GM18502 (cell line): ENCODE measurements around the gene SORT1.
"Not testable (repeated sequence)": the region's sequence is repeated elsewhere in the genome, so short reads cannot be mapped to it uniquely, and the experiment has no call there.

Source experiments
- ATAC-seq: cut with Tn5 transposase; IDR thresholded peaks from one replicate; pipeline ENCODE4 v1.9.1; 2021; ENCODE audit warnings: mild to moderate bottlenecking; ENCODE audit not compliant: unreplicated experiment, poor library complexity

The SORT1 gene

DNA sequence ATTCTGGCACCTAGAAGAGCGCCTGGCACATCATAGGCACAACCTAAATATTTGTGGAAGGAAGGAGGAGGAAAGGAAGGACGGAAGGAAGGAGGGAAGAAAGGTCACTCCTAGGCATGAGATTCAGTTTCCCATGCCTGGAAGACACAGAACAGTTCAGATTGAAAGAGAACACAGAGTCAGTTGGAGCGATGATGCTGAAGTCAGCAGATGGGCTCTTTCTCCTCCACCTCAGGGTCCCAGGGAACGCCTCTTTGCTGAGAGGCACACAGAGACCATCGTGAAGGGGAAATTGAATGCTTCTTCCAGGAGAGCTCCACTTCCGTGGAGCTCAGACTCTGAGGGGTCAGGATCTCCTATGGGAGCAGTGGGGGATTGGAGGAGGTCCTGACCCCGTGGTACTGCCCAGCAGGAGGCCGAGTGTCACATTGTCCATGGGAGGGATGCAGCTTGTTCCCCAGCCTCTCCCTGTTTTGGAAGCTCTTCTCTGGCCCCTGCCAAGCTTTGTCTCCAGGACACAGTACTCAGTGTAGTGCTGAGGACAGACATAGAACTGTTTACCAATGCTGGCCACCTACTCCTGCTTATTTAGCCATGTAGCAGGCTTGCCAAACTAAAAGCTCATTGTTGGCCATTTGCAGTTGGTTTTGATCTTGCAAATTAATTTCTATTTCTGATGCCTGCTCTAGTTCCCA, 93.3 kb downstream of the SORT1 start:
- ATAC-seq: no peak

DNA sequence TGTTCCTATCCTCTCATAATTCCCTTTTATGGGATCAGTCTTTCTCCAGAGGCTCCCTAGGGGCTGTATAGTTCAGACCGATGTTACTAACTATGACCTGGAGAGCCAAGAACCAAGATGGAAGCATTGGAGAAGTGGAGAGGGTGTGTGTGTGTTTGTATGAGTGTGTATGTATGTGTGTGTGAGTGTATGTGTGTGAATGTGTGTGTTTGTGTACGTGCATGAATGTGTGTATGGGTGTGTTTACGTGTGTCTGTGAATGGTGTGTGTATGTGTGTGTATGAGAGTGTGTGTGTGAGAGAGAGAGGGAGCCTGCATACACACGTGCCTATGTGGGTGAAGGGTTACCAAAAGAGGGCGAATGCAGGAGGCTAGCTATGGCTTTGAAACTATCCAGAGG, 95.8 kb downstream of the SORT1 start:
- ATAC-seq: no peak

DNA sequence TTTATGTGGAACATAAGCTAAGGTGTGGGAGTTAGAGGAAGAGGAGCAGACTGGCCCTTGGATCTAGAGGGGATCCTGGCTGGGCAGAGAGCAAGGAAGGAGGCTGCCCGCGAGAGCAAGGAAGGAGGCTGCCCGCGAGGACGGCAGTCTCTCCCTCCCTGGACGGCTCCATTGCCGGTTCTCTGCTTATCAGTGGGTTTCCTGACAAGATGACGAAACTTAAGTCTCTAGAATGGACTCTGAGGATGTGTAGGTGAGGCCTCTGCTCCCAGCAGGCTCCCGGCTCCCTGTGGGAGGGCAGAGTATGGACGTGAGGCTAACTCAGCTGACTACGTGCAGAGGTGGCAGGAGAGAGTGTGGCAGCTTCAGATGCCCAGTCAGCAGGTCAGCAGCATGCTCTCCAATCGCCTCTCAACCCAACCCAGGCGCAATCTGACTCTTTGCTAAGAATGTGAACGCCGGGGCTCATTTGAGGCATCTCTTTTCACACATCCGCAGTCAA, 97.0 kb downstream of the SORT1 start:
- ATAC-seq: no peak

DNA sequence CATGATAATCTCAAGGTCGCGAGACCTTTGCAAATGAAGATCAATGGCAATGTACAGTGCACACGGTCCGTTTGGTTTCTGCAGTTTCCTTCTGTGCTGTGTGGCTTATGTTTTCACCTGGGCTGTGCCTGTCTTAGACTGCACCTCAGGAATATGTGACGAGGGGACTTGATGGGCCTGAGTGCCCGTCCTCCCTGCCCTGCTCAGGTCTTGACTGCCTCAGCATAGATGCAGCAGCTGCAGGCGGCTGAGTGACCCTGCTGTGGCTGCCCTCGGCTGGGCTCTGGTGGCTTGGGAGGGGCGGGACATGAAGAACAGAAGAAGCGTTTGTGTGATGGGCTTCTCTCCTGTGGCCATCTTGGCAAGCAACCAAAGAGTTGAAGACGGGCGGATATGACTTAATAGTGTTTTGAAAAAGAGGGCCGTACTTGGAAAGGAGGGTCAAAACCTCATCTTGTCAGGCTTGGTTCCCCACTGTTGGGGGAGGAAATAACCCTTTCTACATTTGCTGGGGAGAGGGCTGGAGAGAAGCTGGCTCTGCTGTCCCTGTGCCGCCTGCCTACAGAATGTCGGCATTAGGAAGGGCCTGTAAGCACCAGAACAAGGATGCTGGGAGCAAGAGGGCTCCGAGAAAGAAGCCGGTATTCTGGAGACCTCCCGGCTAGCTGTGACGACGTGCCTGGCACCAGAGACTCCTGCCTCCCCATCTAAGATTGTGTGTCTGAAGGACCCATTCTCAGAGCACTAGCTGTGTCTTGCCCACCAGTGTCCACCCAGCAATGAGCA, 98.0 kb downstream of the SORT1 start:
- no peak for ATAC-seq

DNA sequence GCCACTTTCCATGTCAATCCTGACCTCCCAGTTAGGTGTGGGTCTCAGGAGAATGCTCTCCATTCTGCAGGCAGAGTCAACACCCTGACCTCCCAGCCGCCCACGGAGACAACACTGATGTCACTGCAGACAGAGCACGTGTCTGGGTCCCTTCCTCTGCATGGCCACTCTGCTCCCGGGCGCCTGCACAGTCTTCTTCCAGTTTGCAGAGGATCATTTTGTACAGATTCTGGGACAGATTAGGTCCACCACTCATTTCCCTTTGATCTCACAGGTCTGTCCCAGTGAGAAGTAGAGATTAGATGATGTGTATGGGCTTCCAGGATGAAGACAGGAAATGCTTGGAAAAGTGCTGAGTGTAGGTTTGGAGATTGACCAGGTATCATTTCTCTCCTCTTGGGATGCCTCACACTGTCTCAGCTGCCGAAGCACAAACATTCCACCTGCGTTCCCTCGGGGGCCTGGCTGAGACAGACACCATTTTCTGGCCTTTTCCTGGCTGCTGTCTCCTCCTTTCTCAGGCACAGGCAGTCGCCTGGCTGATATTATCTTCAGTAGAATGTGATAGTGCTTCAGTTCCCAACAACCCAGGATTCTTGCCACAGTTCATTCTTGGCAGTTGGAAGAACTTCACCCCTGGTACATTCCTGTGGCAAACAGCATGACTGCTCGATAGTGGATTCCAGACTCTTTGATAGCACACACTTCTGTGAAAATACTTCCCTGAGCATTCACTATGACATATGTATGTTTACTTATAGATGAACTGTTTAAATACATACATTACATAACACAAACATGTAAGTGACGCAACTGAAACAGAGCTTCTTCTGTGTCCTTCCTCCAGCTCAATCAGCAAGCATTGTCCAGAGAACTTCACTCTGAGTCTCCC, 98.8 kb downstream of the SORT1 start:
- no peak for ATAC-seq

DNA sequence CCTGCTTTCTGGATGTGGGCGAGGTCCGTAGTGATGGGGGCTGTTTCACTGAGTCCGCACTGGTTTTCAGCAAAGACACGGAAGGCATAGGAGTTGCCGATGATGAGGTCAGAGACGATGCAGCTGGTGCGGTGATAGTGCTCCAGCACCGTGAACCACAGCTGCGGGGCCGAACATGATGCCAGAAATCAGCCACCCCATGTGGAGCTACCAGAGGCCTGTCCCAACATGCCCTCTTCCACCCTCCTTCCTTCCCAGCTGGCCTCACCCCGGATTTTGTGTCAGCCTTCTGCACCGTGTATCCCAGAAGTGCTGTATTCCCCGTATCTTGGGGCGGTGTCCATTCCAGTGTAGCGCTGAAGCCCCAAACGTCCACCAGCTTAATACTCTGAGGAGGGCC, 100.9 kb downstream of the SORT1 start:
- ATAC-seq: no peak

DNA sequence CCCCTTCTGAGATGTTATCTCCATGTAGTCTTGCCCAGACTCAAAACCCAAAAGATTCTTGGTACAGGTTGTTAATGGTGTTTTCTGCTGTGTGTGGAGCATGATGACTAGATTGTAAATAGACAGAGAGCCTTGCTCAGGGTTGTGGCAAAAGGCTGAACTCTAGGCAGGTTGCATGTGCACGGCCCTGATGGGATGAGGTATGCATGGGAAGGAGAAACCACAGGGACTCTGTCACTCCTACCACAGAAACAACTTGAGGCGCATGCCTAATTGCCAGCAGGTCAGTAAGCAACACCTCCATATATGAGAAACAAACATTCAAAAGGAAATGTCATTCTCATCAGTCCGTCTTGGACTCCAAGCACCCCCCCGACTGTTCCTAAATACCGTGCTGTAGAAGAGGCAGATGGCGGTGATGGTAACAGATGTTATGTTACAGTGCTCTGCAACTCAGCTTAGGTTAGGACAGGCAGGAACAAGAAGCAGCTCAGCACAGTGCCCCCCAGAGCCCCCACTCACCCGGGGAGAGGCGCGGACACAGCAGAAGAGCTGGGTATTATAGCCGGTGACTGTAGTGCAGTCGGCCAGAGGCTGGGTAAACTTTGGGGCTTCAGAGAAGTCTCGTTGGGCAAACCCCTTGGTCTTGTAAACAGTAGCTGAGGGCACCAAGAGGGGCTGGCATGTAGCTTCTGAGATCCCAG, 101.9 kb downstream of the SORT1 start:
- no peak for ATAC-seq

DNA sequence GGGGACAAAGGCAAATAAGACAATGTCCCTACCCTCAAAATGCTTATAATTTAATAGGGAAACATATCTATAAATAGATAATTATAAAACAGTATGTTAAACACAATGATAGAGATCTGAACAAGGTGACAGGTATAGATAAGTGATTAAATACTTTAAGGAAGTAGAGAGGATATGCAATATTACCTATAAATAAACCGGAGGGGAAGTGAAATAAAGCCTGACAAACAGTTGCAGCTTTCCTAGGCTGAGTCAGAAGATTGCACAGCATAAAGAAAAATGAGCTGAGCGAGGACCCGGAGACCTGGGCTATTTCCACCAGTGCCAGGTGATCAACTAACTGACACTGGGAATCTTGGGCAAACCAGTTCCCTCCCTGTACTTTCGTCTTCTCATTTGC, 103.2 kb downstream of the SORT1 start:
- no peak for ATAC-seq

DNA sequence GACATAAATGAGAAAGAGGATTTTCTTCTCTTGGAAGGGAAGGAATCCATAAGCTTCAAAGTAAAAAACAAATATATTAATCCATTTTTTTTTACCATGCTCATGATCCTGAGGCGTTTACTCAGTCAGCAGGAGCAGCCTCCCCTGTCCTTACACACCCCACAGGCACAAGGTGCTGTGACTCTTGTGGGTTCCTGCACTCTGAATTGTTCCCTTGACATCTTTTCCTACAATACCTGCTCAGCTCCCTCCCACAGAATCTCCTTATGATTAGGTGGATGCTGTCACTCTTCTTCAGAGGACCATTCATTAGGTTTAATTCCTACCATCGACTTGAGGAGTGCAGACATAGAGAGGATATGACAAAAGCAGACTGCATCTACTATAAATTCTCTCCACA, 104.7 kb downstream of the SORT1 start:
- no peak for ATAC-seq

DNA sequence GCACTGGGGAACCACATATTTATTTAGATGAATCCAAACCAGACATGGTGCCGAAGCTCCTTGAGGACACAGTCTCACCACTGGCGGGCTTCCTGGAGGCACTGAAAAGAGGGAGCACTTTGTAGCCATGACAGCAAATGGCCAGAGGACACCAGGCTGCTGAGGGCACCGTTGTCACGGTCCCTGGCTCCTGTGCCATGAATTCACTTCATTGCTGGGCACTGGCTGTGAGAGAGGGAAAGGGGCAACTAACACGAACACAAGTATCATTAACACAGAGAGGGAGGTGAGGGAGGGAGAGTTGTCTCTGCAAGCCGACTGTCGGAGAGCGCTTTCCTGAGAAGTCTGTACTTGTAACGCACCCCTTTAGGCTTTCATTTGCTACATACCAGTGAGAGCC, 105.4 kb downstream of the SORT1 start:
- no peak for ATAC-seq

DNA sequence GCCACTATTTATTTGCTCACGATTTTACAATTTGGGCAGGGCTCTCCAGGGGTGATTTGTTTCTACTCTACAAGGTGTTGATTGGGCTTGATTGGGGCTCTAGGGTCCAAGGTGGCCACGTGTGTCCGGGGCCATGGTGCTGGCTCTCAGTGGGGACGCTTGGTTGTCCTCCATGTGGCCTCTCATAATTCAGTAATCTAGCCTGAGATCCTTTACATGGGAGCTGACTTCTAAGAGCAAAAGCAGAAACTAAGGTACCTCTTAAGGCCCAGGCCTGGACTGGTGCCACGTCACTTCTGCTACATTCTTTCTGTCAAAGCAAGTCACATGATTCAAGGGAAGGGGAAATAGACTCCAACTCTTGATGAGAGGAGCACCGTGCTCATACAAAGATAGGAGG, 106.7 kb downstream of the SORT1 start:
- no peak for ATAC-seq

DNA sequence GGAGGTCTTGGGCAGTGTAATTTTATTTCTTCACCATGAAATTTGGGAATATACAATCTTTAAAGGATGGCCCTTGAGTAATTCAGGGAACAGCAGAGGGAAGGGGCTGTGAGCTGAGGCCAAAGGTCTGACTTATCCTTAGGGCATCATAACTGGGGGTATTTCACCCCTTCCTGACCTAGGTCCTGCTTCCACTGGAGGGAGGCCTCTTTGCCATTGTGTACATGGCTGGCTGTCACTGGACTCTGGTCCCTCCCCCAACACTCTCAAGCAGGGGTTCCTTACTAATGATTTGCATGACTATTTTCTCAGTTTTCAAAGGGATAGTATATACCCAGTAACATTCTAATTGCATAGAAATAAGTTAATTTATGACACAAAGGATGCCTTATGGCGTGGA, 107.6 kb downstream of the SORT1 start:
- ATAC-seq: no peak

DNA sequence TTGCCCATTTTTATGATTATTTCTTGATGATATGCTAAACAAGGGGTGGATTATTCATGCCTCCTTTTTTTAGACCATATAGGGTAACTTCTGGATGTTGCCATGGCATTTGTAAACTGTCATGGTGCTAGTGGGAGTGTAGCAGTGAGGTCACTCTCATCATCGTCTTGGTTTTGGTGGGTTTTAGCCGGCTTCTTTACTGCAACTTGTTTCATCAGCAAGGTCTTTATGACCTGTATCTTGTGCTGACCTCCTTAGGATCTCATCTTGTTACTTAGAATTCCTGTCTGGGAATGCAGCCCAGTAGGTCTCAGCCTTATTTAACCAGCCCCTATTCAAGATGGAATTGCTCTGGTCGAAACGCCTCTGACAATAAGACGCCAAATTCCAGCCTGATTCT, 111.0 kb downstream of the SORT1 start:
- not testable (repeated sequence) for ATAC-seq

DNA sequence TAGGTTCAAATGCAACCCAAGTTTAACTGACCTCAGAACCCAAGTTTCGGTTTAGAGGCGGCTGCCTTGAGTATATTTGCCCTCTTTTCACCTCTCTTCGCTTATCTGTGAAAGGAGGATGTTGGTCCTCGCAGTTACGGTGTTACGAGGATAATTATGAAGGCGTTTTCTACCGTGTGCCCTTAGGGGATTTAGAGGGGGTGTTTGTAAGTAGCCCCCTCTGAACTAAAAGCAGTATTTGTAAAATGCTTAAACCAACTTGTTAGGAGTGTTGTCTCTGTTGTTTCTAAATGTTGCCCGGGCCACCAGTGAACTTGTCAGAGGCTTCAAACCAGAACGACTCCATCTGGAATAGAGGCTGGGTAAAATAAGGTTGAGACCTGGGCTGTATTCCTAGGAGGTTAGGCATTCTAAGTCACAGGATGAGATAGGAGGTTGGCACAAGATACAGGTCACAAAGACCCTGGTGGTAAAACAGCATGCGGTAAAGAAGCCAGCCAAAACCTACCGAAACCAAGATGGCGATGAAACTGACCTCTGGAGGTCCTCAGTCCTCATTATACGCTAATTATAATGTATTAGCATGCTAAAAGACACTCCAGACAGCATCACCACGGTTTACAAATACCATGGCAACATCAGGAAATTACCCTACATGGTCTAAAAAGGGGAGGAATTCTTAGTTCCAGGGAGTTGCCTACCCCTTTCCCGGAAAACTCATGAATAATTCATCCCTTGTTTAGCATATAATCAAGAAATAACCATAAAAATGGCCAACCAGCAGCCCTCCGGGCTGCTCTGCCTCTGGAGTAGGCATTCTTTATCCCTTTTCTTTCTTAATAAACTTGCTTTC, 113.7 kb downstream of the SORT1 start:
- ATAC-seq: peak; percentile 41

DNA sequence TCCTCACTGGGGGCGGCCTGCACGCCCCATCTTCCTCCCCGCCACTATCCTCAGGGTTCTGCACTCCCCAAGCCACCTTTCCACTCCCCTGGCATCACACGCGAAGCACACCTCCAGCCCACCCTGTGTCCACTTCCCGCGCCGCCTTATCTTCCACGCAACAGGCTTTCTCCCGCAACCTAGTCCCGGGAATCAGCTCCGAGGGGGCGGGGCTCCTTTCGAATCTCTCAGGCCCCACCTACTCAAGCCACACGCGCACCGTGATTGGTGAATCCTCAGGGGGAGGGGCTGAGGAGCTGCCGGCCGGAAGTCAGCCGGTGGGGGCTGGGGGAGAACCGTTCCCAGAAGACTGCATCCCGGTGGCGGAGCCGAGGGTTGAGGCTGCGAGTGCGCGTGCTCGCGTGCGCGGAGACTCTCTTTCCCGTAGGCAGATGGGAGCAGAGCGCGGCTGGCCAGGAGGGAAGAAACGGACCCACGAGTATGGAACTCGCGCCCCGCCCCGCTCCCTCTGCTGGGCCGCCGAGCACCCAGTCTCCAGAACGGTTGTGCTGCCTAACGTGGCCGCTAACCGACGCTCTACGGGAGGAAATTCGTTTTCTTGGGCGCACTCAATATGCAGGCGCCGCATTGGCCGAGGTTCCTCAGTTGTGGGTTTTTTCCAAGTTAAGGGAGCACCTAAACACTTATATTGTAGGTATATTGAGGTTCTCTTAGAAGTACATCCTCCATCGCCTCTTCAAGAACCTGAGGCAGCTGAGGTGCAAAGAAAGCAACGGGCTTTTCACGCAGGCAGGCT, 114.6 kb downstream of the SORT1 start, which contains the start of gene PSRC1:
PSRC1 (minus strand) TSS at position 194 of the 796 bp plus-strand sequence.
- ATAC-seq: peak; percentile 96

DNA sequence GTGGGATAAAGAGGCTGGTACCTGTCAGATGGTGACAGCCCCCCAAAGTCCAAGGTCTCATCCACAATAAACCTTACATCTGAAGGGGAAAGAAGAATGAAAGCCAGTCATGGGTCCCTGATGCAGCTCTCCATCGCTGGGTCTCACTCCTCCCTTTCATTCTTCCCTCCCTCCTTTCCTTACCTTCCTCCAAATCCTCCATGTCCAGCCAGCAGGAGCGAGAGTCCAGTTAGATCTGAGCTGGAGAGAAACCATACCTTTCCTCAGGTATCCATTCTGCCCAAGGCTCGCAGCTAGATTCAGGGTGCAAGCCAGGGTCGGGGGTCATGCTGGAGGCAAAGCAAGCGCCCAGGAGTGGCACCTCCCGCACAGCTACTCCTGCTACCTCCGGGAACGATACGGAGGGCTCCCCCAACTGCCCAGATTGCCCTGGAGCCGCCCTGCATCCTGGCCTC, 115.2 kb downstream of the SORT1 start:
- ATAC-seq: no peak

DNA sequence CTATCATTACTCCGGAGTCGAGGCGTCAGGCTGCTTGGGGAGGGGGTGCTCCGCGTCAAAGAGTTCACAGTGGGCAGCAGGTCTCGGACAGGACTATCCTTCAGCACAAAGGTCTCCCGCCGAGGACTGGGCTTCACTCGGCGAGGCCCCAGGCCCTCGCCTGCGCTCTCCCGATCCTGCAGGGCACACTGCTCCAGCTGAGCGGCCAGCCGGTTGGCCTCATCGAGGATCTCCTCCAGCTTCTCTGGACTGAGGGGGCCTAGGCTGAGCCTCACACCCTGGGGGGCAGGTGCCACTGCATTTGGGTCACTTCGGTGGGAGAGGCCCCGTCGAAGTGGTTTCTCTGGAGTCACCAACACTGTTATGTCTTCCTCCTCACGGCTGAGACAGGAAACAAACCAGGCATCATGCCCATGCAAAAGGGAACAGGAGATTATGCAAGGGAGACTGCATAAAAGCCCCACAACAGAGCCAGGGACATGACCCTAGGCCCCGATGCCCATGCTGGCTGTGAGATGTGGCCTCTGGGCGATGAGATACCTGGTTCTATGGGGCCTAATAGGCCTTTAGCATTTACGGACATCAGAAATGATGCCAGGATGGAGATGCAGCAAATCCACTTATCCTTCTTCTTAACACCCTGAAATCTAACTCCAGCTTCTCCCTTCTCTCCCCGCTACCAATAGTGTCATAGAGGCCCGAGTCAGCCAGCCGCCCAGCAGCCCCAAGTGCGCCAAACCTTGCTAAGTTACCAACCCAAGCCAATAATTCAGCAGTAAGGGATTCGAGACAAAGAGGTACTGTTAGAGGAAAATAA, 115.8 kb downstream of the SORT1 start:
- ATAC-seq: no peak
